KBM-7 (cell line): ENCODE measurements around the gene TBC1D5.
A peak's percentile ranks its signal among the peaks of the same experiment; 100 is the strongest.

Experiments used
- DNase-seq: peaks from one replicate; pipeline ENCODE4 v3.0.0-alpha.2; 2015
- in situ Hi-C: fragments of 300-500 bp; cut with MboI; formaldehyde crosslinking; loops from 2 replicates; pipeline ENCODE4 v1.14.3; 2020; ENCODE audit warnings: low sequenced_read_pairs, low pct_unique_long_range_greater_than_20kb, mixed read lengths

The TBC1D5 gene

DNA sequence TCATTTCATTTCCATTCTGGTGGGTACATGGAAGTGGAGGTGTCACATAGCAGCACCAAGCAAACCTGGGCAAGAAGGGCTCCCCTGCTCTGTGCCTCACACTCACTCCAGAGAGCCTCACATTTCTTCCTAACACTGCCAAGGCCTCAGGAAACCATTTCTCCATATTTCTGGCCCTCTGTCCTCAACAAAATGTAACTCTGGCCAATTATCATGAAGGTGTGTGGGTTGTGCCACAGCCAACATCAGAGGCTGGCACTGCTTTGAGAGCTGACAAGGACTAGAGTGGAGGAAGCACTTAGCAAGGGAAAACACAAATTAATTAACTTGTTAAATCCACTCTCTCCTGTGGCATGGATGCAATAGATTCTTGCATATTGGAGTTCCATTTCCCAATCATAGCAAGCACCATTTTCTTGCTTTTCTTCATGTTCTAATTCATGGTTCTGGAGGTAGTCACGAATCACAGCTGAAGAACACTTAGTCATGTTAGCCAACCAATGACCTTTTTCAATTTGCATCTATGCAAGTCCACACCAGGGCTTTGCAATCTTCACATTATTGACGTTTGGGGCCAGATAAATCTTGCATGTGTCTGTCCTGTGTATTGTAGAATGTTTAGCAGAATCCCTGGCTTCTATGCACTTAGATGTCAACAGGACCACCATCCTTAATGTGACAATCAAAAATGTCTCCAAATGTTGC lies 616.5 kb downstream of the TBC1D5 start:
- DNase-seq: no peak
- in situ Hi-C loops: no loop called here

DNA sequence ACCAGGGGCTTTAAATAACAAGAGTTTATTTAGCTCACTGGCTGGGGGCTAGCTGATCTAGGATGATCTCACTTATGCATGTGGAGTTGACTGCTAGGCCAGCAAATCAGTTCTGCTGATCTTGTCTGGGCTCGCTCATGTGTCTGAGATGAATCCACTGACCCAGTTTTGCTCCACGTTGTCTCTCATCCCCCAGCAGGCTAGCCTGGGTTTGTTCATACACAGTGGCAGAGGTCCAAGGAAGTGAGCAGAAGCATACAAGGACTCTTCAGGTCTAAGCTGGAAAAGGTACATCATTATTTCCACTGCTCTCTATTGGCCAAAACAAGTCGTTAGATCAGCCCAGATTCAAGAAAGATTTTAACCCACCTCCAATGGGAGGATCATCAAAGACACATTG lies 619.7 kb downstream of the TBC1D5 start:
- DNase-seq: no peak
- in situ Hi-C loops: no loop called here

DNA sequence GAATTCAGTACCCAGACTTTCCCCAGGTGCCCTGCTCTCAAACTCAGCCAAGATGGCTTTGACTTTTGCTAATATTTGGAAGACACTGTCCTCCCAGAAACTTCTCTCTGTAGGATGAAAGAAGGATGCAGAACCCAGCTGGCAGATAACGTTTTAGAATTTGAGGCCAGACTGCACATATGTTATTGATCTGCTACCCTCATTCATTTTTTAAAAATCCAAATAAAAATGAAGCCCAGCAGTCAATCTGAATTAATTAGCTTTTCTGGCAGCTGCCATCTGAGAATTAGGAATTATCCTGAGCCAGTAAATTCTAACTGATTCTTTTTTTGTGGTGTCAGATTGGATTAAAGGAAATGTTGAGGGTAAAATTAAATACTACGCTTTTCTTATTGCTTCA lies 621.1 kb downstream of the TBC1D5 start:
- in situ Hi-C loops: no loop called here
- DNase-seq: no peak

DNA sequence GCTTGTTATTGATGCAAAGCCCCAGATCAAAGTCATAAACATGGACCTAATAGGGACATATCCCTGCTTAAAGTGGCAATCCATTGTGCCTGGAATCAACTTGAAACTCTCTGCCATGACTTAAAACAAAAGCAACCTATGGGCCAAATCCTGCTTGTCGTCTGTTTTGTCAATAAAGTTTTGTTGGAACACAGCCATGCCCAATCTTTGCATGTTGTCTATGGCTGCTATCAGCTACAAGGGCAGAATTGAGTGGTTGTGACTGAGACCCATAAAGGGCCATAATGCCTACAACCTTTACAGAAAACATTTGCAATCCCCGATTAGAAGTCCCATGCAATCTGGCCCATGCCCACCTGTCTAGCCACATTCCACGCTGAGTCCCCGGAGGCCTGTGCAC lies 622.3 kb downstream of the TBC1D5 start:
- in situ Hi-C loops: no loop called here
- DNase-seq: no peak

DNA sequence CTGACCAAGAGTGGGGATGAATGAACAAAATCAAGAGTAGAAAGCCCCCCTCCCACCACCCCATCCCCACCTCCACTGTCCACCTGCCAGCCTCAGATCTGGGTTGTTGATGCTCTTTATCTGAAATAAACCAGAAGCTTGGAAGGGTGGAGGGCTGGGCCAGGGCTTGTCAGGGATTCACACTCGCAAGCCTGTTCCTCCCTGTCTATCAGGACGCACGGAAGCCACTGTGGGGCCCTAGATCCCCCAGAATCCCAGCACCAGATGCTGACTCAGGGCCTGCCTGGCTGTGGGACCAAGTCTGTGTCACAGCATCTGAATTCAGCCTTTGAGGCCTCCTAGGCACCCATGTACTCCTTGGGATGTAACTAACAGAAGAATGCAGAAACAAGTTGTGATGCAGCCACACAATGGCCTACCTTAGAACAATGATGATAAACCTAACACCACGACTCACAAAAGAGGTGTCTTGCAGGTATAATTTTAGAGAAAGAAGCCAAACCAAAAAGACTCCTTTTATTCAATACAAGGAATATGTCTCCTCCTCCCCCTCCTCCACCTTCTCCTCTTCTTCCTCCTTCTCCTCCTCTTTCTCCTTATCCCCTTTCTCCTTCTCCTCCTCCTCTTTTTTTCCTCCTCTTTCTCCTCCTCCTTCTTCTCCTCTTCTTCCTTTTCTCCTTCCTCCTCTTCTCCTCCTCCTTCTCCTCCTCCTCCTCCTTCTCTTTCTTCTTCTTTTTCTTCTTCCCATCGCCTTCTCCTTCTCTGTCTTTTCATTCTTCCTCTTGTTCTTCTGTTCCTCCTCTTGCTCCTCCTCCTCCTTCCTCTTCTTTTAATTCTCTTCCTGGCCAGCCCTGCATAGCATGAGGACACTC lies 623.0 kb downstream of the TBC1D5 start:
- in situ Hi-C loops: no loop called here
- DNase-seq: no peak

DNA sequence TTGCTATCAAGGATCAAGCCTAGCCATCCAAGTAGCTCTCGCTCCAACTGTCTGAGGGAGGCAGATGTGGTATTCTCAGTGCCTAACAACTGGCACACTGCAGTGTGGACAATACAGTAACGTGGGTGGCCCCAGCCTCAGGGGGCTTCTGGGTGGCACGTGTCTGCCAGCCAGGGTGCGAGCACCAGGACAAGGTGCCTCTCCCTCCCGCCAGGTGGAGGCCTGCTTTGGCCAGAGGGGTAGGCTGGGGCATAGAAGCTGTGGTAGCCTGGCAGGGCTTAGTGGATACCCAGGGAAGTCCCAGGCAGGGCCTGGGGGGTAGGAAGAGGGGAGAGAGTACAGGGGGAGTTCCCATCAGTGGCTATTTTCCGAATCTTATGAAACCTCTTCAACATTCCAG lies 623.7 kb downstream of the TBC1D5 start:
- in situ Hi-C loops: no loop called here

DNA sequence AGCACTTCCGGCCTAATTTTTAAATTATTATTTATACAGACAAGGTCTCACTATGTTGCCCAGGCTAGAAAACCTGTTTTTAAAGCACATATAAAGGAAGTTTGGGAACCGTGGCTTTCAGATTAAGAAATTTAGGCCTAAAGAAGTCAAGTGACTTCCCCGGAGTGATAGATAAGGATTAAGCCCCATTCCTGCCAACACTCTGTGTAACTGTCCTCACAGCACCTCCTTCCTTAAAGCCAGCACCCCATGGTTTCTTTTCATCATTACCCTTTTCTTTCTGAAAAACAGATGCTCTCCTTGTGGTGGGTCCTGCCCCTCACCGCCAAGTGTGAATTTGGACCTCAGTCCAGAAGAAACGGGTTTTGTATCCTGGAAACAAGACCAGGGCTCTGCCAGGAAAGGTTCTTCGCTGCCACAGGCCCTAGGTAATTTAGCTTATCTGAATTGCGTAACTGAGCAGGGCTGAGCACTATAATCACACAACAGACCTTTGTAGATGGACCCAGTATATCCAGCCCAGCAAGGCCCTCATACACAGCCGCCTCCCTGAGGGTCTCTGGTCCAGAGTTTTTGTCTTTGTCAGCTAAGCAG lies 626.3 kb downstream of the TBC1D5 start:
- in situ Hi-C loops: no loop called here
- DNase-seq: no peak

More for the DNA sequence above, 623.7 kb downstream of the TBC1D5 start:
- no peak for DNase-seq

DNA sequence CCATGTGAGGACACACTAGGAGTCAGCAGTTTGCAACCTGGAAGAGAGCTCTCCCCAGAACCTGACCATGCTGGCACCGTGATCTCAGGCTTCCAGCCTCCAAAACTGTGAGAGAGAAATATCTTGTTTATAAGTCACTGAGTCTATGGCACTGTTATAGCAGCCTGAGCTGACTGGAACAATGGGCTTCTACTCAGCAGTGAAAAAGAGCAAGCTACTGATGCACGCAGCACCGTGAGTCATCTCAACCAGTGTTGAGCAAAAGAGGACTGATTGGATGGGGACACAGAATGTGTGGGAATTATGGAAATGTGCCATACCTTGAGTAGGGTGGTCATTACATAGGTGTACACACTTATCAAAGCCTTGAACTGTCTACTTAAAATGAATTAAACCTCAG lies 627.2 kb downstream of the TBC1D5 start:
- DNase-seq: no peak
- in situ Hi-C loops: no loop called here

DNA sequence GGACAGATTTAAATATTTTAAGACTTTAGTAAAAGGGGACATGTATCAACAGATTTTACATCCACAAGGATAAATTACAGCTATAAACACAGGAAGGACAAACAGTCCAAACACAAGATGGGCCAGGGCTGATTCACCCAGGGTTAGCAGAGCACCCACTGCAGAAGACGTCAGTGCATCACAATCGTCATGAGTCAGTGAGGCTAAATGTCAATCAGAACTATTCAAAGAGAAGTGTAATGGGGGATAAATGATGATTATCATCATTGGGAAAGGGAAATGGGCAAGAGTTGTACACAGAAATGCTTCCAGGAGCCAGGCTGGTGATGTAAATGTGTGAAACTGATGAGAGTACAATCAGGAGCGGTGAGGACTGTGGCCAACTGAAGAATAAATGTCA lies 630.8 kb downstream of the TBC1D5 start:
- in situ Hi-C loops: no loop called here
- no peak for DNase-seq

DNA sequence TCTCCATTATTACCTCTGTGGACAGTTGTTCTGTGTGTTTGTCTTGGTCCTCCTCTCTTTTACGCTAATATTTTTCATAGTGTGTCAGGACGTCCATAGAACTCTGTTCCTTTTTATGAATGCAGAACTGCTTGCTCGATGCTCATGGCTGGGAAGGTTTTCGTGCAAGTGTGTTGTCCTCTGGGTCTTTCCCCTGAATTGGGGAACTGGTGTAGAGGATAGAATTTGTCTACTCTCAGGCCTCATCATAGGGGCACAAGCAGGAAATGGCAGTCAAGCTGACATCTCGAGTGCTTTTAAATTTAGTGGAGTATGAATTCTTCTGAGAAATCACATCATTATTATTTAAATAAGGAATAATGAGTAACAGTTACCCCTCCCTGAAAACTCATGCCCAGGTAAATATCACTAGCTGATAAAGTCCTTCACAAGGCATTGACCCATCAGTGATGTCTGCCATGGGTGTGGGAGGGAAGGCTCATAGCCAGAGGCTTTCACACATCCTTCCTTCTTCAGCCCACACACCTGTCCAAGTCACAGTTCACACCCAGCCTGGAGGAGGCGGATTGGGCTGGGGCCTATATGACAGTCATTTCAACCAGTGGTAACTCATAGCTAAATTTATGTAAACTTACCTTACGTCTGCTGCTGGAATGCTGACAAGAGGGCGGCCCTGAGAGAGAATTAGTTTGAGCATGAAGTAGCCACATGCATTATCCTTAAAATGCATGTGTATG lies 631.6 kb downstream of the TBC1D5 start:
- in situ Hi-C loops: no loop called here
- DNase-seq: peak; percentile 48
